C4-2B (cell line): ENCODE data around the gene CHKB.

Source experiments
- H3K27ac ChIP-seq: fragments of 450-650 bp; 2 replicates; pipeline ENCODE4 v1.5.1; 2017
- ZFX ChIP-seq: fragments of 450-650 bp; IDR thresholded peaks from 2 replicates; pipeline ENCODE4 v1.6.1; 2017
- TF ChIP-seq, protein P1 (sequence below): fragments of 450-650 bp; conservative IDR thresholded peaks from 2 replicates; pipeline ENCODE4 v1.5.1; 2017; ENCODE audit warnings: mild to moderate bottlenecking

CHKB gene

DNA sequence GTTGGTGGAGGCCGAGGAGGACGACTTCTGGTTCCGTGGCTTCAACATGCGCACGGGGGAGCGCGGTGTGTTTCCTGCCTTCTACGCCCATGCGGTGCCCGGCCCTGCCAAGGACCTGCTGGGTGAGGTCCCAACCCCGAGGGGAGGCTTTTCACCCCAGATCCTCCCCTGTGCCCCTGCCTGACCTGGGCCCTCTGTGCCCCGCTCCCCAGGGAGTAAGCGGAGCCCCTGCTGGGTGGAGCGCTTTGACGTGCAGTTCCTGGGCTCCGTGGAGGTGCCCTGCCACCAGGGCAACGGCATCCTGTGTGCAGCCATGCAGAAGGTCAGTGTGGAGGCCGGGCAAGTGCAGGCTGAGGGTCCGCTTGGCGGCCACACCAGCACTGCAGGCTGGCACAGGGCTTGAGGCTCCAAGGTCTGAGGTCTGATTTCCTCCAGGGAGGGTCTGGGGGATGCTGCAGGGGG lies 23.0 kb upstream of the CHKB start:
- H3K27ac ChIP-seq, result no peak overlapping the region
- TF ChIP-seq, protein P1, sequence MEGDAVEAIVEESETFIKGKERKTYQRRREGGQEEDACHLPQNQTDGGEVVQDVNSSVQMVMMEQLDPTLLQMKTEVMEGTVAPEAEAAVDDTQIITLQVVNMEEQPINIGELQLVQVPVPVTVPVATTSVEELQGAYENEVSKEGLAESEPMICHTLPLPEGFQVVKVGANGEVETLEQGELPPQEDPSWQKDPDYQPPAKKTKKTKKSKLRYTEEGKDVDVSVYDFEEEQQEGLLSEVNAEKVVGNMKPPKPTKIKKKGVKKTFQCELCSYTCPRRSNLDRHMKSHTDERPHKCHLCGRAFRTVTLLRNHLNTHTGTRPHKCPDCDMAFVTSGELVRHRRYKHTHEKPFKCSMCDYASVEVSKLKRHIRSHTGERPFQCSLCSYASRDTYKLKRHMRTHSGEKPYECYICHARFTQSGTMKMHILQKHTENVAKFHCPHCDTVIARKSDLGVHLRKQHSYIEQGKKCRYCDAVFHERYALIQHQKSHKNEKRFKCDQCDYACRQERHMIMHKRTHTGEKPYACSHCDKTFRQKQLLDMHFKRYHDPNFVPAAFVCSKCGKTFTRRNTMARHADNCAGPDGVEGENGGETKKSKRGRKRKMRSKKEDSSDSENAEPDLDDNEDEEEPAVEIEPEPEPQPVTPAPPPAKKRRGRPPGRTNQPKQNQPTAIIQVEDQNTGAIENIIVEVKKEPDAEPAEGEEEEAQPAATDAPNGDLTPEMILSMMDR, result no peak
- TF ChIP-seq ZFX, result no peak

DNA sequence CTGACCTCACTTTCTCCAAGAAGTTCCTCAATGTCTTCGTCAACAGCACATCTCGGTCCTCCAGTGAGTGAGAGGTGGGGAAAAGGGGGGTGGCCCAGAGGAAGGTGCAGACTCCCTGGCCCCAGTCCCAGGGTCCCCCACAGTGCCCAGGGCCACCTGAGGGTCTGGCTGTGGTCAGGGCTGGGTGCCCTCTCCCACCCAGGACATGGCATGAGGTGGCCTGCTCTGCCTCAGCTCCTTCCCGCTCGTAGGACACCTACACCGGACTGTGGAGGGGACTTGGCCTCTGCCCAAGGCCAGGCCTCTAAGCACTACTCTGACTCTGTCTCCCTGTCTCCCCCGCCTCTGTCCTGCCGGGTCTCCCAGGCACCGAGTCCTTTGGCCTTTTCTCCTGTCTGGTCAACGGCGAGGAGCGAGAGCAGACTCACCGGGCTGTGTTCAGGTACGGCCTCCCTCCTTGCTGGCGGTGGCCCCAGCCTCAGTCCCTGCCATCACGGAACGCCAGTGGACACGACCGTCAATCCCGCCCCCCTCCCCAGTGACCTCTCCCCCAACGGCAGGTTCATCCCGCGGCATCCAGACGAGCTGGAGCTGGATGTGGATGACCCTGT lies 22.5 kb upstream of the CHKB start:
- TF ChIP-seq, protein P1, result no peak
- no peak for TF ChIP-seq ZFX
- no peak overlapping the region for H3K27ac ChIP-seq

DNA sequence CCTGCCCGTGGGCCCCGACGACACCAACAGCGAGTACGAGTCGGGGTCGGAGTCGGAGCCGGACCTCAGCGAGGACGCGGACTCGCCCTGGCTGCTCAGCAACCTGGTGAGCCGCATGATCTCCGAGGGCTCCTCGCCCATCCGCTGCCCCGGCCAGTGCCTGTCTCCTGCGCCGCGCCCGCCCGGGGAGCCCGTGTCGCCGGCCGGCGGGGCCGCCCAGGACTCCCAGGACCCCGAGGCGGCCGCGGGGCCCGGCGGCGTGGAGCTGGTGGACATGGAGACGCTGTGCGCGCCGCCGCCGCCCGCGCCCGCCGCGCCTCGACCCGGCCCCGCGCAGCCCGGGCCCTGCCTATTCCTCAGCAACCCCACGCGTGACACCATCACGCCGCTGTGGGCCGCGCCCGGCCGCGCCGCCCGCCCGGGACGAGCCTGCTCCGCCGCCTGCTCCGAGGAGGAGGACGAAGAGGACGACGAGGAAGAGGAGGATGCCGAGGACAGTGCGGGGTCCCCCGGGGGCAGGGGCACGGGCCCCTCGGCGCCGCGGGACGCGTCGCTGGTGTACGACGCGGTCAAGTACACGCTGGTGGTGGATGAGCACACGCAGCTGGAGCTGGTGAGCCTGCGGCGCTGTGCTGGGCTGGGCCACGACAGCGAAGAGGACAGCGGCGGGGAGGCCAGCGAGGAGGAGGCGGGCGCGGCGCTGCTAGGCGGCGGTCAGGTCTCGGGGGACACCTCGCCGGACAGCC lies 21.8 kb upstream of the CHKB start:
- no peak for TF ChIP-seq ZFX
- TF ChIP-seq, protein P1, result no peak
- H3K27ac ChIP-seq, result no peak overlapping the region

DNA sequence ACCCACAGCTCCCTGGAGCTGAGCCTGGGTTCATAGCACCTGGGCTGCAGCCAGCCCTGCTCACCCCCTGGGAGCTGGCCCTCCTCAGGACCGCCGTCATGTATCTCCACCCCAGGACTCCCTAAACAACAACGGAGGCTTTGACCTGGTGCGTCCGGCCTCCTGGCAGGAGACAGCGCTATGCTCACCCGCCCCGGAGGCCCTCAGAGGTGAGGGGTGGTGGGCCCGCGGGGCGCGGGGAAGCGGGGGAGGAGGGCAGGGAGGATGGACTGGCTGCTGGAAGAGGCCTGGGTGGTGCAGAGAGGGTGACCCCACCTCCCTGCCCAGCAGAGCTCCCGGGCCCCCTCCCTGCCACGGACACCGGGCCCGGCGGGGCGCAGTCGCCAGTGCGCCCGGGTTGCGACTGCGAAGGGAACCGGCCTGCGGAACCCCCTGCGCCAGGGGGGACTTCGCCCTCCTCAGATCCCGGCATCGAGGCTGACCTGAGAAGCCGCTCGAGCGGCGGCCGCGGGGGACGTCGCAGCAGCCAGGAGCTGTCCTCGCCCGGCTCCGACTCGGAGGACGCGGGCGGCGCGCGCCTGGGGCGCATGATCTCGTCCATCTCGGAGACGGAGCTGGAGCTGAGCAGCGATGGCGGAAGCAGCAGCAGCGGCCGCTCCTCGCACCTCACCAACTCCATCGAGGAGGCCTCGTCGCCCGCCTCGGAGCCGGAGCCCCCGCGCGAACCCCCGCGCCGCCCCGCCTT lies 21.0 kb upstream of the CHKB start:
- H3K27ac ChIP-seq, result no peak overlapping the region
- TF ChIP-seq, protein P1, result no peak
- TF ChIP-seq ZFX, result no peak

DNA sequence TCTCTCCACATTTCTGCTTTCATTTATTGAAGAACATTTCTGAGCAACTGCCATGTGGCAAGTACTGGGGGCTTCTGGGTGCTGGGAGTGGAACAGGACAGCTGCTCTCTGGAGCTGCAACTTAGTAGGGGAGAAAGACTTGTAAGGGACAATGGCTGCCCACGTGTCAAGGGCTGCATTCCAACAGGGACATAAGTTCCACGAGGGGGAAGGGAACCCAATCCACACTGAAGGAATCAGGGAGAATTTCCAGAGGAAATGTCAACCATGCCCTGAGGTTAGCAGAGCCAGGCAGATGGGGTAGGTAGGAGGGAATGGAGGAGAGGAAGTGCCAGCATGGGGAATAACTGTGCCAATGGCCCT lies 19.7 kb upstream of the CHKB start:
- no peak overlapping the region for H3K27ac ChIP-seq

DNA sequence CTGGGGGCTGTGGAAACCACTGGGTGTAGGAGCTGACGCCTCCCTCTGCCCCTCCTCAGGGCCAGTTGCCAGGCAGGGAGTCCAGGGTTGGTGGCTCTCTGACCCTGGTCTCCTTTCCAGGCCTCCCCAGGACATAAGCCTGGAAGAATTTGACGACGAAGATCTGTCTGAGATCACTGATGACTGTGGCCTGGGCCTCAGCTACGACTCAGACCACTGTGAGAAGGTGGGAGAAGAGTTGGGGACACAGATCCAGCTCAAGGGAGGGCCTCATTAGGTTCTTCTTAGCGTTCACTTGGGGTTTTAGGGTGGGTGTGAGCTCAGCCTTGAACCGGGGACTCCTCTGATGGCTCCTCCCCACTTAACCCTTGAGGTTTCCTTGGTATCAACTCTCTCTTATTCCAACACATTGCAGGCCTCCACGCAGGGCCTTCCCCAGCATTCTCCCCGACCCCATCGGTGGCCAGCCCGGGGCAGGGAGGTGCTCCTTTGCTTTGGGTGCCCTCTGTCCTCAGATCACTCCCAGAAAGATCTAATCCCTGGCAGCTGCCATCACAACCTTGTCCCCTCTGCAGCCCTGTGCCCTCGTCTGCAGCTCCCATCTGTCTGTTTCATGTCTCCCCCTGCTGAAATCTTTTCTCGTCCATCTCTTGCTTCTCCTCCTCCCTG lies 19.2 kb upstream of the CHKB start:
- H3K27ac ChIP-seq, result no peak overlapping the region; the same call in 1 of the 2 replicates
- TF ChIP-seq ZFX, result no peak
- TF ChIP-seq, protein P1, result no peak

More for the DNA sequence above, 19.7 kb upstream of the CHKB start:
- no peak for TF ChIP-seq ZFX
- TF ChIP-seq, protein P1, result no peak
